SH-SY5Y (cell line): ENCODE data around the gene CC2D2B.

Experiments used
- GATA2 ChIP-seq: IDR thresholded peaks from 2 replicates; pipeline ENCODE4 v1.6.1; 2011; ENCODE audit warnings: mild to moderate bottlenecking, low read depth, low read length
- GATA3 ChIP-seq: IDR thresholded peaks from 2 replicates; pipeline ENCODE4 v1.6.1; 2011; ENCODE audit warnings: low read depth, mild to moderate bottlenecking, low read length, moderate library complexity

Gene CC2D2B, protein sequence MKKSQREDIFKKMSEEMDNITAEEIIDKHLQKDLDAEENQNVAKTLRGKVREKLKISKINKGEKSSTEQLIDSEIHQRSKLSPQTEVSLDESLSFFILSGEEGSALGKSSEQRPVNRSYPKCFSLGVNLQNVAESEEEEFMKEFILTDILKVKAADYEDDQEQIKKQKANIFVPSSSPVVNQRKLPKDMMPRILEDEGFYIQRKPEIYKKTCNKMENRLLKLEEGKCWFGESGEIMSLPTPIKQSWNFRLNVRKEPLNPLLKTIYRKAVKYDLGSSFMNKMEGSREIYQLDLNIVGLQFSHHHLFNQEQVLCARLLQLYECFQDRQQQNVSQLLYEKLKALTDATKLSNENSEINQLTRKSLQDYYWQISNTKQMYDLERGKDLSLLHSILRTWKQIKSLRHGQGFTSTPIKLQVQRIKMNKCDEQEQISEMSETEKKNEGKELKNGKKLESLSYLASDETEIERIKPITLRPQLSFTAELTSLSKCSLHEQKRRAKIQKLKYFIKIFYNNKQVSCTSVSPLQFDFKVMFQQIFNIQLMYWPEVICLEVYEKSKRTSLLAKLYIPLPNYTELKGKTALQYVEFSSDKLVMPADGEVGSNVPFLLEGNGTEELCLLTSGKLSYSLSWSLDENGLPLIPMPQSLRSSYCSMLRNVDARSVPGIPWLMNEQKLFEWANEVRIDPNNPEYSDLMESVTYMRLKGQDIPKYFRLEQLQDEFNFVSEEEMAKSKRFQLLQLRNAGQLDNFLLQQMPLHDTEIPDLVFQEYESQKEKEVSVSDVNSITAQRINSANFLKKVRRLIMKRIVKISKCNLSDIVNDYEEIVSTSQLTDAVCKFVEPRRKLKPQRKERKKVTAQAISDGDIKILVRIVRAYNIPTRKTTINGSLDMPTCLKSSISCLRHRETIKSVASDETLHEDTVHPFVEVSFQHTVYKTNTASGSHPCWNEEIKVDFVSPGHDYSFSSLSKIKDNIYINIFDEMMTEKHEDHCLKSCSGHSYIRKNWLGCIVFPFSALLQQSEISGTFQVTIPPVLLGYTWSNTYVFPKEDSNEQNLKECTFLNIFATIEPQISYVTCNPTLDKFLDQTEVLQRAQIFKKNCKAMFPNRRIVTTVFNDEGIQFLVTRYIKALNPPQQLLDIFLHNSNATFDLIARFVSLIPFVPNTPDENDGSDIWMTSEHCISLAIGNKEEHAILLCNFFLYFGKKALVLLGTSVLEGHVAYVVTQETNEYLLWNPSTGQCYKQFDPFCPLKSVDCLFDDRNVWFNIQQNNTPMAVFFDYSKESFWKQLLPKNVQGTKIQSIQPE (N-terminal part only)

DNA sequence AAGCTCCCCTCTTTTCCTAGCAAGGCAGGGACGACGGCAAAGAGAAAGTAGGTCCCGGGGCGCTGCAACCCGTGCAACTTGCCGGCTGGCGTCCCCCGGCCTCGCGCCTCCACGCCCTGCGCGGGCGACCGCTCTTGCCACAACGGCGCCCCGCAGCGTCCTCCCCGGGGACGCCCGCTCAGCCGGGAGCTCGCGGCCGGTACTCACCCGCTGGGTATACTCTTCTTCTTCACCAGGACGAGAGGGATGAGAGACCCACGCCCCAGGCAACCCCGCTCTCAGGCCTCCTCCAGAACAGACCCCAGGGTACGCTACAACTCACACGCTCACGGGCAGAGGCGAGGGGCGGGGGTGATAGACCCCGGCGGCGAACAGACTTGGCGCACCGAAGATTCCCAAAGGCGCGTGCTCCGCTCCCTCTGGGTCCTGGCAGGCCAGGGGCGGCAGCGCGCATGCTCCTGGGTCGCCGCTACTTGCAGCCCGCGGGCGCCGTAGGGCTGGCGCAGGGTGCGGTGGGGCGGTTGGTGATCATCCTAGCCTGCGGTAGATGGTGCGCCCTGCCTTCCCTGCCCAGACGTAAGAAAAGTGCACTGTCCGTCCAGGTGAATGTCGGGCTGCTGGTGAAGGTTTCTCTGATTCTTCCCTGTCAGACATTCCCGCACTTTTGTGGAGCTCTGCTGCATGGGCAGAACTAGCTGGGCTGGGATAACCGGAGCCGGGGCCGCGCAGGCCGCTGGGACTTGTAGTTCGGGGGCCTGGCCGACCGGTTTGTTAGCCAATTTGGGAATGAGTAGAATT is at the start of gene CC2D2B:
TSS of gene CC2D2B (plus strand) at position 520 of the 798 bp plus-strand sequence. CDS start 3,349 bp downstream, outside the sequence.
- TF ChIP-seq GATA2: no peak
- TF ChIP-seq GATA3: no peak

DNA sequence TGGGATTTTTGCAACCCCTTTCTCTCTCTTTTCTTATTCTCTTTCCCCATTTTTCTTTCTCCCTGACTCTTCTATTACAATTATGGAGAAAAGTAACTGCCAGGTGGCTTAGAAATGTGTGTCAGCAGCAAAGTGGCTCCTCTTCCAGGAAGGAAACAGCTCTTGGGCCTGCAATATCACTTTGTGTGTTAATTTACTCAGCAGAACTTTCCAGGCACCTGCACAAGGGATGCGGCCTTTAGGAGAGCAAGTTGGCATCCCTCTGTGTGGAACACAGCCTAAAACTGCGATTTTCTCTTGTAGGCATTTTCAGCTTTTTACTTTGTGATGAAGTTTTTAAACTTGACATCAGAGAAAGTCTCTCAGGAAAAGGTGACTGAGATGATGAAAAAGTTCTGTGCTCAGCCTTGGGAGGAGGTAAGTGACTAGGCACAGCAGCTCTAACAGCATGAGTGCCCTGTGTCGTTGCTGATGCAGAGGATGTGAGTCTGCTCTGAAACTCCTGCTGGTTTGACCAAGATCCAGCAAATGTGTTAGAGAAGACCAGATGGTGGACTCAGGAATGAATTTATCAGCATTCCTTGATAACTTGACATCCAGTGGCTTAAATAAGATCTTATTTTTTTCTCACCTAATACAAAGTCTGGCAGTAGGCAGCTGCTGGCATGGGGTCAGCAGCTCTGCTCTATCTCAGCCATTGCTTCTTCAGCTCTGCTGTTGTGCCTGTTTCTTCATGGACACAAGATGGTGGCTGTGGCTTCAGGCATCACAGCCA is 47.4 kb upstream of the CC2D2B start:
- no peak for TF ChIP-seq GATA3
- TF ChIP-seq GATA2: no peak

DNA sequence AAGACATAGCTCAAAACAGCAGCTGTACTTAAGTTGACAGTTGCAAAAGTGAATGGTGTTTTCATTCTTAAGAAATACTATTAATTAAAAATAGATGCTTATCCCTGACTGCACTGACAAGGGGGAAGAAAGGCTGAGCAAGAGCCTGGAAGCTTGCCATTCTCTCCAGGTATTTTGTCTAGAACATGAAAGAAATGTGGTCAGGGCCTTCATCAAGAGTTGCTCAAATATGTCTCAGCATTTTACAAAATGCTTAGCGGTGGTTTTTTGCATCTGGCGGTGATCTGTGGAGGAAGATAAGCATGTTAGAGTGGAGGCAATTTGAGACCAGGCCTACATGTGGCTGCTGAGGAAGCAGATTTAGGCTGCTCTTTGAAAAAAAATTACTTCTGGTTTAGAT is 46.4 kb upstream of the CC2D2B start:
- TF ChIP-seq GATA2 (no peak), GATA3 (no peak)

DNA sequence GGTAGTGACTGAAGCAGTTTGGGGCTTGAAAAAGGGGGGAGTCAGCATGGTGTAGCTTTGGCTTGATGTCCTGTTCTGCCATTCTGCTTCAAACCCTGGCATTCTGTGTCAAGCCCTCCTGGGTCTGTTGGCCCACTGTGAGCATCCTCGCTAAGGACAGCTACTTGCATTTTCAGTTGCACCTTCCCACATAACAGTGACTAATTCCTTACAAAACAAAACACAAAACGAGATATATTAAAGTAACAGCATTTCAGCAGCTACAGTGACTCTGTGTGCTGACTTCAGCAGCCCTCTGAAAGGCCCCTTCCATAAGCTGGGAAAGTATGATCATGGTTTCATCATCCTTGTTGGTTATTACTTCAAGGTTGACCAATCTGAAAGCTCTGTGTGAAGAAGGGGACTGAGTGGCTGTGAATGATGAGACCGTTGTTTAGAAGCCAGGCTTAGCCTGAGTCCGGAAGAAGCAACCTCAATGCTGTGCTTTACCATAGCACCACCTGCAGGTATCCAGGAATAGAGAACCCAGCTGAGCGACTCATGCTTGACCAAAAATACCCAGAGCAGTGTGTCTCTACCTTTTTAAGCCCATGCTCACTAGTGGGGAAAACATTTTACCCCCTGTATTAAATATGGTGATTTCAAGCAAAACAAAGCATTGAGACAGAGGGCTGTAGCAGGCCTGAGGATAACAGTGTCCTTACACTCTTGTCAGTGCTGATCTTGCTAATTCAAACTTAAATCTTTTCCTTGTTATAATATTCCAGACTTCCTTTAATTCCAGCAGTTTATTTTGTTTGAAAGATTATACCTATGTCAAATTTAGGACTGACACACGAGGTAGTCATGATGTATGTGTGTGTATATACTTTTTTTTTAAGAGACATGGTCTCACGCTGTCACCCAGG is 42.6 kb upstream of the CC2D2B start:
- TF ChIP-seq GATA2 (no peak), GATA3 (no peak)

DNA sequence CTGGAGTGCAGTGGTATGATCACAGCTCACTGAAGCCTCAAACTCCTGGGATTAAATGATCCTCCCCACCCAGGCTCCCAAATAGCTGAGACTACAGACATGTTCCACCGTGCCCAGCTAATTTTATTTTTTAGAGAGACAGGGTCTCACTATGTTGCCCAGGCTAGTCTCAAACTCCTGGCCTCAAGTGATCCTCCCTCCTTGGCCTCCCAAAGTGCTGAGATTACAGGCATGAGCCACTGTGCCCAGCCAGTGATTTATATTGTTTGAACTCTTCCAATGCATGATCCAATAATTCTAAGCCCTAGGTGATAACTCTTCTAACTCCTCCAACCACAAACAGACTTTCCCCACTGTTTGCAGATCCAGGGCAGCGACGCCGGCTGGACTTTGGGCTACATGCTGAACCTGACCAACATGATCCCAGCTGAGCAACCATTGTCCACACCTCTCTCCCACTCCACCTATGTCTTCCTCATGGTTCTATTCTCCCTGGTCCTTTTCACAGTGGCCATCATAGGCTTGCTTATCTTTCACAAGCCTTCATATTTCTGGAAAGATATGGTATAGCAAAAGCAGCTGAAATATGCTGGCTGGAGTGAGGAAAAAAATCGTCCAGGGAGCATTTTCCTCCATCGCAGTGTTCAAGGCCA is 41.8 kb upstream of the CC2D2B start:
- no peak for TF ChIP-seq GATA2
- TF ChIP-seq GATA3: no peak

DNA sequence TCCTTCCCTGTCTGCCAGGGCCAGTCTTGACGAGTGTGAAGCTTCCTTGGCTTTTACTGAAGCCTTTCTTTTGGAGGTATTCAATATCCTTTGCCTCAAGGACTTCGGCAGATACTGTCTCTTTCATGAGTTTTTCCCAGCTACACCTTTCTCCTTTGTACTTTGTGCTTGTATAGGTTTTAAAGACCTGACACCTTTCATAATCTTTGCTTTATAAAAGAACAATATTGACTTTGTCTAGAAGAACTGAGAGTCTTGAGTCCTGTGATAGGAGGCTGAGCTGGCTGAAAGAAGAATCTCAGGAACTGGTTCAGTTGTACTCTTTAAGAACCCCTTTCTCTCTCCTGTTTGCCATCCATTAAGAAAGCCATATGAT is 41.3 kb upstream of the CC2D2B start:
- TF ChIP-seq GATA3 (no peak), GATA2 (no peak)

DNA sequence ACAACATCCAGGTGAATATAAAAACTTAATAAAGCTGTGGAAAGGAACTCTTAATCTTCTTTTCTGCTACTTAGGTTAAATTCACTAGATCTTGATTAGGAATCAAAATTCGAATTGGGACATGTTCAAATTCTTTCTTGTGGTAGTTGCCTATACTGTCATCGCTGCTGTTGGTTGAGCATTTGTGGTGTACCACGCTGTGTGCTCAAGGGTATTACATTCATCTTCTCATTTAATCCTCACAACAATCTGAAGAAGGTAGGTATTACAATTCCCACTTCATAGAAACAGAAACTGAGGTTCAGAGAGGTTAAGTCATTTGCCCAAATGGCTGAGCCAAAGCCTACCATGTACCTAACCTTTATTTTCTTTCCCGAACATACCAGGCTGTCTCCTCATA is 39.9 kb upstream of the CC2D2B start:
- no peak for TF ChIP-seq GATA3

DNA sequence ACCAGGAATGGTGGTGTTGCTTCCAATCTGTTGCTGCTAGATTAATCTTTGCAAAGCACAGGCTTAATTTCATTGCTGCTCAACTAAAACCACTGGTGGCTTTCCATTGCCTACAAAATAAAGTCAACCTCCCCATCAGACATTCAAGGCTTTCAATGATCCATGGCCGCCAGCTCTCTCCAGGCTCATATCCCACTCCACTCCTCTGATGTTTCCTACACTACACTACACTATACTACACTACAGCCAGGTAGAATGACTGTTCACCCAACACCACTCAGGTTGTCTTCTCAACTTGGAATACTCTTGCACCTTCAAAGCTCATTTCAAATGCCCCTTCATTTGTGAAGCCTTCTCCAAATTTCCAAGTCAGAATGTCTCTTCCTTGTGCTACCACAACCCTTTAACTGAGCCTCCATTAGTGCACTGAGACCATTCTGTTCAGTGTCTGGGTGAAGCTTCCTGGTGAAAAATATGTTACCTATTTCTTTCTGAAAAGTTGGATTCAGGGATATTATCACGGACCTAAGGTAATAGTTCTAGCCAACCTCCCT is 35.5 kb upstream of the CC2D2B start:
- no peak for TF ChIP-seq GATA2
- no peak for TF ChIP-seq GATA3

DNA sequence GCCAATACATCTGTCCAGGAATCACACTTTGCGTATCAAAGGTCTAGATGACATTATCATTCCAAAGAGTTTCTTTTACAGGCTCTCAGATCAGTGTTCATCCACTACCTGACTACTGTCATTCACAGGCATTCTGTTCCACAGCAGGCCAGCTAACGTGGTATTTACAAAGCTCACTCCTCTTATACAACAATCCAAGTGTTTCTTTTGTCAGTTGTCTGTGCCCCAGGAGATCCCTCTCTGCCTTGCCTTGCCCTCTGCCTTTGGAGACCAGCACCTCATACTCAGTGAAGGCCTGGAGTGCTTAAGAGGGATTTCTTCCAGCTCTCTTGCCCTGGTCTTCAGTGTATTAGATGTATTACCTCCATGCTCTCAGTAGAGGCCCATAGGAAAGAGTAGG is 34.6 kb upstream of the CC2D2B start:
- no peak for TF ChIP-seq GATA3
- TF ChIP-seq GATA2: no peak

DNA sequence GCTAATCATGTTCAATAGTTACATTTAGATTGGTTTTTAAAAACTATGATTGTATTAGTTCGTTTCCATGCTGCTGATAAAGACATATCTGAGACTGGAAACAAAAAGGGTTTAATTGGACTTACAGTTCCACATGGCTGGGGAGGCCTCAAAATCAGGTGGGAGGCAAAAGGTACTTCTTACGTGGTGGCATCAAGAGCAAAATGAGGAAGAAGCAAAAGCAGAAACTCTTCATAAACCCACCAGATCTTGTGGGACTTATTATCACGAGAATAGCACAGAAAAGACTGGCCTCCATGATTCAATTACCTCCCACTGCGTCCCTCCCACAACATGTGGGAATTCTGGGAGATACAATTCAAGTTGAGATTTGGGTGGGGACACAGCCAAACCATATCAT is 34.1 kb upstream of the CC2D2B start:
- TF ChIP-seq GATA2 (no peak), GATA3 (no peak)

DNA sequence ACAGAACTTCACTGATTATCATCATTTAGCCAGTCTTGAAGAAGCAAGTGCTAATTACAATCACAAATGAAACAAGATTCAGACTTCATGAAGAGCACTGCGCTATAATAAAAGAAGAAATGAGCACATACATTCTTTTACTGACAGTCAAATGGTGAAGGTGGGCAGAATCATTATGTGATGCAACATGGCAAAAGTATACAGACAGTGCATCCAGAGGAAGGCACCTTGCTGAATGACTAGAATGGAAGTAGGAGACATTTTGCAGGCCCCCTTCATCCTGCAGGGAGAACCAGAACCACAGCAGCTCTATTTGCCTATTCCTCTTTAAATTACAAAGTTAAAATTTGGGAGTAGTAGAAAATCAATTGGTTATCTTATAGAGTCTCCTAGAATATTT is 31.0 kb upstream of the CC2D2B start:
- TF ChIP-seq GATA2 (no peak), GATA3 (no peak)

DNA sequence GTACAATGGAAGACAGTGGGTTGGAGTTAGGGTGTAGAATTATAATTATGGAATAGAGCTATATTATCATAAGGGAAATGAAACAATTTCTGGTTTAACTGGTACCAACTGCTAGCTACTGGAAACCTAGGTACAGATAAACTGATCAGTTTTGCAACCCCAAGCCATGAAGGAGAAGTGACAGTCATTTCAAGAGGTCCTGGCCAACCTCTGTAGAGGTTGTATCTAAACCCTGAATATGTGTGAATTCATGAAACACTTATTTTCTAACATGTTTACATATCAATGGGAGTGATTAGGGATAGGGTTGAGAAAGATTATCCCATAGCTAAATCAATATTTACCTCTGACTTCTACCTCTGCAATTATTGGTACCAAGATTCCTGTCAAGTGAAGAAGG is 29.9 kb upstream of the CC2D2B start:
- TF ChIP-seq GATA2 (no peak), GATA3 (no peak)

DNA sequence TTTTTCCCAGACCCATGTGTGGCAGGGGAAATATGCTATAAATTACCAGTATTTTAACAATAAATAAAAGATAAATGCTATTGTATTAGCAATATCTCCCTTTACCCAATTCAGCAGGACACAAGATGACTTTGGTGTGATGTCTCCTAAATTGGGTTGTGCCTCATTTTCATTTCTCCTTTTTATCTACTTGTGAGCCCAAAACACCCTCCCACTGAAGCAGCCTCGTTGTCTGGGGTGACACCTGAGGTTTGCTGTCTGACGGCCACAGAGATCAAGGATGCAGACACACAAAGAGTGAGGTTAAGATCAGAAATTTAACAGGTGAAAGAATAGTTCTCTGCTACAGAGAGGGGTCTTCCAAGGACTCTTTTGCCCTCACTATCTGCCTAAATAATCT is 27.1 kb upstream of the CC2D2B start:
- TF ChIP-seq GATA2 (no peak), GATA3 (no peak)
